ENCODE results near the gene ZNF526.

- TF ChIP-seq EZH2phosphoT487 (IDR thresholded peaks at IDR 0.05) = no peak
- TF ChIP-seq CTCF (IDR thresholded peaks at IDR 0.05) = peak; percentile 13
Measured at GRCh38 chr19:42254089-42254849, 34.2 kb downstream of the ZNF526 start.

Data from neural progenitor cell (in vitro differentiated cells).